Raji (cell line): ENCODE measurements around the gene ABI1.

Source experiments
- POLR2A ChIP-seq: IDR thresholded peaks from 2 replicates; pipeline ENCODE4 v1.6.1; 2011; ENCODE audit warnings: low read depth, low read length, control low read depth; ENCODE audit not compliant: insufficient read depth

ABI1 gene

DNA sequence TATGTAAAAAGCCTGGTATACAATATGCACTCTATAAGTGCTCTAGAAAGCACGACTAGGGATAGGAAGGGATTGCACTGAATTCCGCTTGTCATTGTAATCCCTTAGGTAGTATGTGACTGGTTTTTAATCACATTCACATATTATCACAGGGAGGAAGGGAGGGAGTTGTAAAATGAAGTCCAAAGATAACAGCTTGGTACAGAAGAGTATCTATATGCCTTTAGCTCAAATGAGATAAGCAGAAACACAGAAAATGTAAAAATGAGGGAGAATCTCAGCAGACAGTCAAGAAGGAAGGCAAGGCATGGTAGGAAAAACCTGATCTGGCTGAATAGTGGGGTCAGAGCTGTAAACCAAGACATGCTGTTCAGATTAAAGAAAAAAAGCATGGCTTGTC lies 63.4 kb downstream of the ABI1 start:
- no peak for TF ChIP-seq POLR2A

DNA sequence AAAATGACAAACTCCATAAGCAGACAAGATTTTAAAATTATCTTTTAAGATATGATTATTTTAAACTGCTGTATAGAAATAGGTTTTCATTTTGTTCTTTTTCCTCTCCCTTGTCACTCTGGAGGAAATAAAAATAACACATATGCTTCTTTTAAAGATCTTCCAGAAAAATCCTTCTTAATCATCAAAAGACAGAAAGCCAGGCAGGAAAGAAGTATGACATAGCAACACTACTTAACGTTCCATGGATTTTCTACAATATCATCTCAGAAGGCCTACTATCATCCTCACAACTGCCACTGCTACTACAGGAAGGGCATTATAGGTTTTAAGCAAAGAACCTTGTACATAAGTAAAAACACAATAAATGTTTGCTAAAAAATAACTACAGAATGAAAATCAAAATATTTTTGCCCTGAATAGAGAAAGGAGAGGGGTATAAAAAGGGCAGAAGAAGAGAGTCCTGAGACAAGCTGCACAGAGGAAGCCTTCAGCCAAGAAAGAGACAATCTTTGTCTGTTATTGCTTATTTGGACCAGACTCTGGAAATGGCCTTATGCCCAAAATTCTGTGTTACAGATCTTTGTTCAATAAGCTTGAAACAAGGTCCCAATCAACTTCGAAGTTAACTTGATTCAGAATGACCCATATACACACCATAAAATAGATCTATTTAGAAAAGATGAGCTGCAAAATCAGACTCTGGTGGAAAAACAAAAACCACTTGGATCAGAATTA lies 67.8 kb downstream of the ABI1 start:
- no peak for TF ChIP-seq POLR2A

DNA sequence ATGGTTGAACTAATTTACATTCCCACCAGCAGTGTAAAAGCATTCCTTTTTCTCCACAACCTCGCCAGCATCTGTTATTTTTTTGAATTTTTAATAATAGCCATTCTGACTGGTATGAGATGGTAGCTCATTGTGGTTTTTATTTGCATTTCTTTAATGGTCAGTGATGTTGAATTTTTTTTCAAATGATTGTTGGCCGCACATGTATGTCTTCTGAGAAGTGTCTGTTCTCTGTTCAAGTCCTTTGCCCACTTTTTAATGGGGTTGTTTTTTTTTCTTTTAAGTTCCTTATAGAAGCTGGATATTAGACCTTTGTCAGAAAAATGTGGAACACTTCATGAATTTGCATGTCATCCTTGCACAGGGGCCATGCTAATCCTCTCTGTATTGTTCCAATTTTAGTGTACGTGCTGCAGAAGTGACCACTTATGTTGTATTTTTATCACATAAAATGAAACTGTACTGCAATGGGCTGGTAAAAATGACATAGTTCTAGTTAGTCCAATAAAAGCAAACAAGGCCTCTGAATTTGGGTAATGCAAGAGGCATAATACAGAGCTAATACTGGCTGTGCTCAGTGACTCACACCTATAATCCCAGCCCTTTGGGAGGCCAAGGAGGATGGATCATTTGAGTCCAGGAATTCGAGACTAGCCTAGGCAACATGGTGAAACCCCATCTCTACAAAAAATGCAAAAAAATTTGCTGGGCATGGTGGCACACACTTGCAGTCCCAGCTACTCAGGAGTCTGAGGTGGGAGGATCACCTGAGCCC lies 70.3 kb downstream of the ABI1 start:
- TF ChIP-seq POLR2A: no peak

DNA sequence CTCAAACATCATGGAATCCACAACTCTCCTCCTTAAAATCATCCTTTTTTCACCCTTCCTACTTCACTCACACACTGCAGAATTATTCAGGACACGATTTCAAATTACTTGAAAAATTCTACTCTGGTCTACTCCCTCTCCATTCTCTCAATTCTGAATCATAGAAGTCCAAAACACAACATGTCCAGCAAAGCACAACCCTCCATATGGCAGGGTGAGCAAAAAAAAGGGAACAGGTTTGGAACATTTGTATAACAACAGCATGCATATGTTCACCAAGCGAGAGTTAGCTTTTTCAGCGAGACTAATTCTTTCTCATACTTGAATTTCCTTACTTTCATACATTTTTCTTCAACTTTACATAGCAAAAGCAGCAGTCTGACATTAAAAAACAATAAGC lies 73.4 kb downstream of the ABI1 start:
- no peak for TF ChIP-seq POLR2A

DNA sequence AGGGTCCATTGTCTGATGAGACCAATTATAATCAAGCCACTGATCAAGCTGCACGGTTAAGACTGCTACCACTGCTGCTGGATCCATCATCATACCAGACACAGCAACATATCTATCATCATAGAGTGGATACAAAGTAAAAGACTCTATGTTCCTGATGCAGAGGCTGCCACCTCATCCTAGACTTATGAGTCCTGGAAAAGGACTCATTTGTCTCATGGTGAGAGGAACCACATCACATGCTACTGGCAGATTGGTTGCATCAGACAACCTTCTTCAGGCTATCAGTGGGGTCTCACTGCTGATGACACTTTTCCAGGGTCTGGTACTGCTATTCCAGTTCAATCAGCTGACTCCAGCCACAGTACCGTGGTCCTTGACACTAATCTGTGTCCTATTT lies 79.0 kb downstream of the ABI1 start:
- TF ChIP-seq POLR2A: no peak

DNA sequence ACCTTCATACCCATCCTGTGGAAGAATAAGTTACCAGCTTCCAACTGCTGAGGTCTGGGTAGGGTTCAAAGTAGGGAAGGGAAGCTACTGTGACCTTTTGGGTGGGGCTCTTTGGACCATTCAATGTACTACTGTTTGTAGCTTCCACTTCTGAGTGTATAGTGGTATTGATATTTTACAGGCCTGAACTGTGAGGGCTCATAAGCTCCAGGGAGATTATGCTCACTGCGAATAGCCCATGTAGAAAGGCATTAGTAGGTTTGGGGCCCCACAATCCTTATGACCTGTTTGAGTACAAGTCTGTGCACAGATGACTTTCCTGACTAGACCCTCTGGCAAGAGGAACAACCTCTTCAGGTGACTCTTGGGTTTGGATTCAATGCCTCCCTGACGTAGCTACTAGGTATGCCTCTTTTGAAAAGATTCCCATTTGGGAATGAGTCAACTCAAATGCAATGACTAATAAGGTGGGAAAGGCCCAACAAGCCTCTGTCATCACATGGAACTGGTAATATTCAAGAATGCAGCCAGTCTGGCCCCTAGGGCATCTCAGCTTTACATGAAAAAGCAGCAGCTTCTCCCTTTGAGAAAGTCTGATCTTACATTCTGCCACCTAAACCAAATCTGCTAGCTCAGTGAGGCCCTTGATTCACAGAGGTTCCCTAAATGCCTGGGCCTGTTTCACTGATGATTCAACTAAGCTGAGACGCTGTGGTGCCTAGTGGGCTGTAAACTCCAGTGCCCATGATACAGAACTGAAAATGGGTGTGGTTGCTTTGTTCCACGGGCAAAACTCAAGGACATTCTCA lies 79.8 kb downstream of the ABI1 start:
- TF ChIP-seq POLR2A: no peak

DNA sequence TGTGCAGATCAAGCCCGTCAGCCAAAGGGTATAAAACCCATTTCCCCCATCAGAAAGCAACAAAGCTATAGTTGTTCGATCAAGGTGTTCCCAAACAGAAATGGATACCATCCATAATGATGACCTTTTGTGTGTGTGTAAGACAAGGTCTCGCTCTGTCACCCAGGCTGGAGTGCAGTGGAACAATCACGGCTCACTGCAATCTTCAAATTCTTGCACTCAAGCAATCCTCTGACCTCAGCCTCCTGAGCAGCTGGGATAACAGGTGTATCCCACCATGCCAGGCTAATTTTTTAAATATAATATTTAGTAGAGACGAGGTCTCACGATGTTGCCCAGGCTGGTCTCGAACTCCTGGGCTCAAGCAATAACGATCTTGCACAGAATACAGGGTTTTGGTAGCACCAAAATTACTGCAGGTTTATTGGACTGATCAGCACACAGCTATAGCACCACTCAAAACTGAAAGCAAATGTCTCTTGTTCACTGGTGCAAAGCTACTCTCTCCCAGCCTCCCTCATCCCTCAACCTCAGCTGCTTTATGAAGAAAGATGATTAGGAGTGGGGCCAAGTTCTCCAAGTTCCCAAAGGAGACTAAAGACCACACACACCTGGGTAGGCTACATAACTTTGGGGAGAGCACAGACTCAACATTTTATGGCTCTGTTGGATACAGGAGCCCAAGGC lies 80.5 kb downstream of the ABI1 start:
- TF ChIP-seq POLR2A: no peak

GRCh38 chr10:26779176-26779860 lies 81.4 kb downstream of the ABI1 start:
- TF ChIP-seq POLR2A: no peak

DNA sequence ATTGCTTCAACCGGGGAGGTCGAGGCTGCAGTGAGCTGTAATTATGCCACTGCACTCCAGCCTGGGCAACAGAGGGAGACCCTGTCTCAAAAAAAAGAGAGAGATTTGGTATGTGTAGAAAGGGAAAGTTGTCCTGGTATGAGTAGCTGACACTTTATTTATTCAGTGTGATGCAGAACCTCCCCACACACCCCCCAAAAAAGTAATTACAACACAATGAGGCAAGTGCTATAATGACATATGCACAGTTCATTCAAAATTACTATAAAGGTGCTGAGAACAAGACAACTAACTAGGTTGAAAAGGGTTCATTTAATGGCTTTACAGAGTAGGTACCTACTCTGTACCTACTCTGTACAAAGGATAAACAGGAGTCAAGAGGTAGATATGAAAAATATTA lies 83.1 kb downstream of the ABI1 start:
- TF ChIP-seq POLR2A: no peak

DNA sequence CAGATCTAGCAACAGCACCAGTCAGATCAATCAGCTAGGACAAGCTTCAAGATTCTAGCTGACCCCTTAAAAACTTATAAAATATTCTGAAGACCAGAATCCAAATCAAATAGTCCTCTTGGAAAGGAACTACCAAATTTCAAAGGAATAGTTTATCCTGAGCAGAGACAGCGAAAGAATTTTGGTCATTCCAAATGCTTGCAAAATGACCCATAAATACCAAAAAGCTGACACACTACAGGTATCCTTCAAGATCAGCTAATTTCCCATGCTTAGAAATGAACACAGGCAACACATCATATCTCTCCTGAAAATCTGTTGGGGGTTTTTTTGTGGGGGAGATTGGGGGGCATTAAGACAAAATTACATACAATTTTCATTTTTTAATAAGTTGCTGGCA lies 84.5 kb downstream of the ABI1 start:
- no peak for TF ChIP-seq POLR2A

DNA sequence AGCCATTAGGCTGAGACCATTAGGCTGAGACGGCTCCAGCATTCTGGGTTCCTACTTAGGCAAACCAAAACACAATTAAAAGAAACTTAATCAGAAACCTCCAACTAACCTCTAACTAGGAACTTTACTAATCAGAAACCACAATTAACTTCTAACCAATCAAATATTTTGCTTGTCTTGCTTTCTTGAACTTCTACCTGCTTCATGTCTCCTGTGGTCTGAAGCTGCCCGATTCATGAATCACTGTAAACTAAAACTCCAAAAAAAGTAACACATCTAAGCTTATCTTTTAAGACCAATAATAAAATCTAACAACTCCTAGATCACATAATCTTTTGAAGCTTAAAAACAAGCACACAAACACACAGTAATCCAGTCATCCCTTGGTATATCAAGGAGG lies 87.1 kb downstream of the ABI1 start:
- TF ChIP-seq POLR2A: no peak

GRCh38 chr10:26770069-26770468 lies 90.7 kb downstream of the ABI1 start:
- no peak for TF ChIP-seq POLR2A

DNA sequence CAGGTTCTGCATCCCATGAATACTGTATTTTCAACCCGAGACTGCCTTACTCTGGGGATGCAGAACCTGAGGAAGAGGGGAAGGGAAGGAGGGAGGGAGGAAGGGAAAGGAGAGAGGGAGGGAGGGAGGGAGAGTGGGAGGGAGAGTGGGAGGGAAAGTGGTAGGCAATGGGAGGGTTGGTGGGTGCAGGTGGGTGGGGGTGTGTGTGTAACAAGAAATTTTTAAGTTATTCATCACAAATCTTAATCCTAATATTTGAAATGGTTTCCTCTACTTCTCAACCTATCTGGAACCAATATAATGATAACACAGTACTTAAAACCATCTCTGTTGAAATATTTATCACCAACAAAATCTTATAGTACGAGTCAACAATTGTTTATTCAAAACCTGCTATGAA lies 95.2 kb downstream of the ABI1 start:
- no peak for TF ChIP-seq POLR2A

- TF ChIP-seq POLR2A: no peak
Measured at GRCh38 chr10:26759008-26759407, 101.8 kb downstream of the ABI1 start.

DNA sequence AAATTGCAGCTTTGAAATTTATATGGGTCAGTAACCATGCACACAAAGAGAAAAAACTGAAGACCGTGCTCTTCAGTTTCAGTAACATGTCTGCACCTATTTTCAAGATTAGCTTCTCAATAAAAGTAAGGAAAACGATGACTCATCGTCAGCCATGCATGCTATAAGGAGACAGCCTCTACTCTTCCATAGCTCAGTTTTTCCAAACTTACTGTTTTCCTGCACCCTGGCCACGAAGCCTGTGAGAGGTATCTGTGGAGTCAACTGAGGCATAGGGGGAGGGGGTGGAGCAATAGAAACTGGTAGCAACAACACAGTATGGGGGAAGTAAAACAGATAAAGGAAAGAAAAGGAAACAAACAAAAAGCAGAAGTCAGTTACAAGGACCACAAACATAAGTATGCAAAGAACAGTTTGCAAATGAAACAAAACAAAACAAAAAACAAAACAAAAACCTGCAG lies 105.3 kb downstream of the ABI1 start:
- no peak for TF ChIP-seq POLR2A

DNA sequence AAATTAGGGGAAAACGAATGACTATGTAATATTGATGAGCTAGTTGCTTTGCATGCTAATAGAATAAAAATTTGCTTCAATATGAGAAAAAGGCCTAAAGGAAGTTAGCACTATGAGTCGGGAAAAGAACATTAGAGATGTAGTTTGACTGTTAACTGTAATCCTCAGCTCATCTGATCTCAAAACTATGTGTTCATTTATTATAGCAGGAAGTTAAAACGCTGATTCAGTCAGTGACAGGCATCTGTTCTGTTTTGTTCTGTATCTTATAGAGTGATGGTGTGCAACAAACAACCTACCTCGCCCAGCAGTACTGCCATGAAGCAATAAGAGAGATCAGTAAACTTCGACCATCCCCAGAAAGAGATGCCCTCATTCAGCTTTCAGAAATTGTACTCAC lies 114.7 kb downstream of the ABI1 start:
- TF ChIP-seq POLR2A: no peak
